Activated T-cell treated with anti-CD3 and anti-CD28 coated beads for 4 hours (primary cell): ENCODE data around the gene PIGQ.

Experiments used
- DNase-seq: peaks from one replicate; pipeline ENCODE4 v3.0.0-alpha.2; 2020

Gene PIGQ

GRCh38 chr16:572865-573650, 3.3 kb downstream of the PIGQ start:
- DNase-seq: no peak

DNA sequence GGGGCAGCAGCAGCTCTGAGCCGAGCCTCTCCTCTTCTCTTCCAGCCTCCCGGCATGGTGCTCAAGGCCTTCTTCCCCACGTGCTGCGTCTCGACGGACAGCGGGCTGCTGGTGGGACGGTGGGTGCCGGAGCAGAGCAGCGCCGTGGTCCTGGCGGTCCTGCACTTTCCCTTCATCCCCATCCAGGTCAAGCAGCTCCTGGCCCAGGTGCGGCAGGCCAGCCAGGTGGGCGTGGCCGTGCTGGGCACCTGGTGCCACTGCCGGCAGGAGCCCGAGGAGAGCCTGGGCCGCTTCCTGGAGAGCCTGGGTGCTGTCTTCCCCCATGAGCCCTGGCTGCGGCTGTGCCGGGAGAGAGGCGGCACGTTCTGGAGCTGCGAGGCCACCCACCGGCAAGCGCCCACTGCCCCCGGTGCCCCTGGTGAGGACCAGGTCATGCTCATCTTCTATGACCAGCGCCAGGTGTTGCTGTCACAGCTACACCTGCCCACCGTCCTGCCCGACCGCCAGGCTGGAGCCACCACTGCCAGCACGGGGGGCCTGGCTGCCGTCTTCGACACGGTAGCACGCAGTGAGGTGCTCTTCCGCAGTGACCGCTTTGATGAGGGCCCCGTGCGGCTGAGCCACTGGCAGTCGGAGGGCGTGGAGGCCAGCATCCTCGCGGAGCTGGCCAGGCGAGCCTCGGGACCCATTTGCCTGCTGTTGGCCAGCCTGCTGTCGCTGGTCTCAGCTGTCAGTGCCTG, 4.4 kb downstream of the PIGQ start:
- DNase-seq: no peak

DNA sequence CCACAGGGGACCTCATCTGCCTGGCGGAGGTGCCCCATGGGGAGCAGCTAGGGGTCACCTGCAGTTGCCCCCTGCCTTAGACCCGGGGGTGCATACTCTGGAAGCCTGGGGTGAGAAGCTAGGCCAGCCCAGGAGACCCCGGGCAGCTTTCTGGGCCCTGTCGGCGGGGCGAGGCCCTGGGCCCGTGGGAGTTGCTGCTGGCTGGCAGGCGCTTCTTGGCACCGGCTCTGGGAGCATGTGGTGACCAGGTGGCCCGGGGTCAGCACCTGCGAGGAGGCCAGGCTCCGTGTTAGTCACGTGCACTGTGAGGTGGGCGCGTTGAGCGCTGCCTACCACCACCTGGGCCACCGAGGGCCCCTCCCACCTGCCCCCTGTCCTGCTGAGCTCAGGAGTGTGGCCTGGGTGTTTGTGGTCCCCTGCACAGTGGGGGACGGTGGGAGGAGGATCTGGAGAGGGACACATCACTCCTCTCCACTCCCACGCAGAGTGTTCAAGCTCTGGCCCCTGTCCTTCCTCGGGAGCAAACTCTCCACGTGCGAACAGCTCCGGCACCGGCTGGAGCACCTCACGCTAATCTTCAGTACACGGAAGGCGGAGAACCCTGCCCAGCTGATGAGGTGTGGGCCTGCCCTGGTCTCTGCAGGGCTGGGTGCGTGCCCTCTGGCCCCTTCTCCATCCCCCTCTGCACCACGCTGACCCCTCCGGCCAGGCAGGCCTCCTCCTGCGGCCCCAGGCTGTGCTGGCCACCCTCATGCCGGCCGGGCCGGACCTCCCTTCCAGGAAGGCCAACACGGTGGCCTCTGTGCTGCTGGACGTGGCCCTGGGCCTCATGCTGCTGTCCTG, 5.8 kb downstream of the PIGQ start:
- no peak for DNase-seq

GRCh38 chr16:576197-576822, 6.5 kb downstream of the PIGQ start:
- no peak for DNase-seq

DNA sequence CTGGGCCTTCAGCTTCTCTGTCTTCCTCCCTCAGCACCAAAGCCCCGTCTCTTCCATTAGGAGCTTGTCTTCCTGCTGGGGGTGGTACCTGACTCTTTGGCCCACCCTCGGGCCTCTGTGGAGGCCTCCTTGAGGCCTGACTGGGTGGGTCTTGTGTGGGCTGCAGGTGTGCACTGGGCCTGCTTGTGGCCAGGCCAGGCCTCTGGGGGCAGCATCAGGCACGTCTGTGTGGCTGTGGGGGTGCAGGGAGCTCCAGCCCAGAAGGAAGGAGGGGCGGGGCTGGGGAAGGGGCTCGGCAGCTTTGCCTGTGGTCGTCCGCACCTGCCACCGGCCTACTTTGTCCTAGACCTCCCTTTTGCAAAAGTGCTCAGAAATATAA, 7.0 kb downstream of the PIGQ start:
- DNase-seq: no peak

GRCh38 chr16:577796-578195, 8.0 kb downstream of the PIGQ start:
- no peak for DNase-seq

DNA sequence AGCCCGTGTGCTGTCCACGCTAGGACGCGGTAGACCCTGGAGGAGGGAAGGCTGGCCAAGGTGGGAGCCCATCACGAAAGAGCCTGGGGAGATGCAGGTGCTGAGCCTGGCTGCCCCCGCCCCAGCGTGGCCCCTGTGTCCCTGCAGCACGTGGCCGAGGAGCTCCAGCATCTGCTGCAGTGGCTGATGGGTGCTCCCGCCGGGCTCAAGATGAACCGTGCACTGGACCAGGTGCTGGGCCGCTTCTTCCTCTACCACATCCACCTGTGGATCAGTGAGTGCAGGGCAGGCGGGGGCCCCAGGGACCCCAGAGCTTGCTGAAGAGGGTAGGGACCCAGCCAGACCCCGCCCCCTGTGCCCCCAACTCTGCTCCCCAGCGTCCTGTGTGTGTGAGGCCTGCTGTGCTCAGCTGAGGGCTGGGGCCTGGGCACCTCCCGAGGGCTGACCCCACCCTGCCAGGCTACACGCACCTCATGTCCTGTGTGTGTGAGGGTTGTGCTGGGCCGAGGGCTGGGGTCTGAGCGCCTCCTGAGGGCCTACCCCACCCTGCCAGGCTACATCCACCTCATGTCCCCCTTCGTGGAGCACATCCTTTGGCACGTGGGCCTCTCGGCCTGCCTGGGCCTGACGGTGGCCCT, 8.6 kb downstream of the PIGQ start:
- DNase-seq: no peak

DNA sequence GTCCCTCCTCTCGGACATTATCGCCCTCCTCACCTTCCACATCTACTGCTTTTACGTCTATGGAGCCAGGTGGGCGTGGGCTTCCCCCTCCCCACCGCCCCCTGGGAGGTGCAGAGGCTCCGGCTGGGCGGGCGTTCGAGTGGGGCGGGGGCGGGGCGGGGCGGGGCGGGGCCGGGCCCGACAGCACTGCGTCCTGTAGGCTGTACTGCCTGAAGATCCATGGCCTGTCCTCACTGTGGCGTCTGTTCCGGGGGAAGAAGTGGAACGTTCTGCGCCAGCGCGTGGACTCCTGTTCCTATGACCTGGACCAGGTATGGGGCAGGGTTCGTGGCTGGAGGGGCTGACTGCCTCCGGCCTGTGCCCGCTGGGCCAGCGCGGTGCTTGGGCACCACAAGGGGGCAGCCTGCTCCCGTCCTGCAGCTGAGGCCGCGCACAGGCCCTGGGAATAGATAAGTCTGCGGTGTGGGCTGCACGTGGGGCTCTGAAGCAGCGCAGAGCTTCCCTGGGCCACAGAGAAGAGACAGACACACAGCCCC, 9.2 kb downstream of the PIGQ start:
- DNase-seq: peak; percentile 32

- DNase-seq: no peak
Measured at GRCh38 chr16:580141-580945, 10.6 kb downstream of the PIGQ start.

- DNase-seq: no peak
Measured at GRCh38 chr16:580946-581498, 11.3 kb downstream of the PIGQ start.

GRCh38 chr16:582218-582613, 12.4 kb downstream of the PIGQ start:
- no peak for DNase-seq

- DNase-seq: no peak
Measured at GRCh38 chr16:582614-583331, 13.0 kb downstream of the PIGQ start.

DNA sequence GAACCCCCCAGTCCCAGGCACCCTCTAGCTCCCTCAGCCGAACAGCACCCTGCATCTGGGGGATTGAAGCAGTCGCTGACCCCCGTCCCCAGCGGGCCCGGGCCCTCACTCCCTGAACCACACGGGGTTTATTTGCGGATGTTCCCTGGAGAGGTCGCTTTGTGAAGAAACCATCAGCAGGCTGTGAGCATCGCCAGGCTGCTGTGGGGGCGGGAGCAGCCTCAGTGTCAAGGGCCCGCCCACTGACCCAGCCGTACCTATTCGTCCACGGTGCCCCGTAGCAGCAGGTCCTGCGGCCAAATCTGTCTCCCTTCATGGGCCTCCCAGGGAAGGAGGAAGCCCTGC, 13.7 kb downstream of the PIGQ start:
- no peak for DNase-seq

DNA sequence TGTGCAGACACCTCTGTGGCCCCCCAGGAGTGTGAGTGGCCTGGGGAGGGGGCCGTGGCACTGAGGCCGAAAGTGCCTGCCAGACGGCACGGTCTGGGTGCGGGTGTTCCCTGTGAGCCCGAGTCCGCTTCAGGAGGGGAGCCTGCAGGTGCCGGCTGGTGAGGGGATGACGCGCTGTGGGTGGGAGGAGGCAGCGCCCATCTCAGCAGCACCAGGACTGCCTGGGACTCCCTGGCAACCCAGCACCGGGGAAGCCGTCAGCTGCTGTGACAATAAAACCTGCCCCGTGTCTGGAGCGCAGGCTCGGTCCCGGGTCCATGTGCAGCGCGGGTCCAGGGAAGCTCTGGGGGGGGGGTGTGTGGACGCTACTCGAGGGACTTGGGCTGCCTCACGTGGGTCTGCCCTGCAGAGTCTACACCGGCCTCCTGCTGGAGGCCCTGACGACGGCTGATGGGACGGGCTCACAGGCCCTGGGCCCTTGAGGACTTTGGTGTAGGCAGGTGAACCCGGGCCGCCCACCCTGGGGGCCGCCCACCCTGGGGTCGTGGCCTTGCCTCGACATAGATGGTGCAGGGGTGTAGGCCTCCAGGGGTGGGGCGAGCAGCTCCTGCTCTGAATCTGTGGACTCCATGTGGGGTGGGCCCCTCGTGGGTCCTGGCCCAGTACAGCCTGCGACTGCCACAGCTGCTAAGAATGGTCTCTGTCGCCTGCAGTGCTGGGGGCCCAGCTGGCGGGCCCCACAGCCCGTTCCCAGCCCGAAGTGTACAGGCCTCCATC, 14.2 kb downstream of the PIGQ start:
- no peak for DNase-seq

DNA sequence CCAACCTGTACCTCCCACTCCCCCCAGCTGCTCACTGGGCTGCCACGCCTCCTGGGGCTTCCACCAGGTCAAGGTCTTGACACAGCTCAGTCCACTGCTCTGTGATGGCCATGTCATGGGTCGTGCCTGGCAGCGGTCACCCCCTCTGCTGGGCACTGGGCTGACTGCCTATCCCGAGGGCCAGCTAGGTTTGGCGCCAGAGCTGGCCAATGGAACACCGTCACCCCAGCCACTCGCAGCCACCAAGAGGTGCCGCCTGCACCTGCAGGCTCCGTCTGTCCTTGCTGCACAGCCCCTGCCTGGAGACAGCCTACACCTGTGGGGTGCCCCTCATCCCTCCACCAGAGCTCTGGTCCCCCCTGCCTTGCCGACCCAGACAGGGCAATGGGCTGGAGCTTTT, 15.6 kb downstream of the PIGQ start:
- DNase-seq: no peak

- DNase-seq: no peak
Measured at GRCh38 chr16:586047-586644, 16.4 kb downstream of the PIGQ start.

- DNase-seq: no peak
Measured at GRCh38 chr16:586645-587590, 17.1 kb downstream of the PIGQ start.

GRCh38 chr16:588639-588888, 18.8 kb downstream of the PIGQ start:
- peak; percentile 51 for DNase-seq
